HG02588 (cell line): ENCODE results near the gene LRP2BP.

Experiments used
- ATAC-seq: cut with Tn5 transposase; IDR thresholded peaks from one replicate; pipeline ENCODE4 v1.9.1; 2021; ENCODE audit warnings: mild to moderate bottlenecking, moderate library complexity; ENCODE audit not compliant: unreplicated experiment

The LRP2BP gene

DNA sequence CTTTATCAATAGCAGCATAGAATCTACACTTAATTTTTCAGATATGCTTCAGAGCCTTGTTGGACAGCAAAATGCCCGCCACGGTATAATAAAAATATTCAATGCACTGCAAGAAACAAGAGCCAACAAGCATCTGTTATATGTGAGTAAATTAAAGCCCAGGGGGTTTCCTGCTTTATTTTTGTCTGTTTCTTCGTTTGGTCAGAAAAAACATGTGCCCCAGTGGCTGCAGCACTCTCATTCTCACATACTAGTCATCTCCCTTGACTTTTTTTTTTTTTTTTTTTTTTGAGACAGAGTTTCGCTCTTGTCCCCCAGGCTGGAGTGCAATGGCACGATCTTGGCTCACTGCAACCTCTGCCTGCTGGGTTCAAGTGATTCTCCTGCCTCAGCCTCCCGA is 33.2 kb downstream of the LRP2BP start:
- ATAC-seq = peak; percentile 57

DNA sequence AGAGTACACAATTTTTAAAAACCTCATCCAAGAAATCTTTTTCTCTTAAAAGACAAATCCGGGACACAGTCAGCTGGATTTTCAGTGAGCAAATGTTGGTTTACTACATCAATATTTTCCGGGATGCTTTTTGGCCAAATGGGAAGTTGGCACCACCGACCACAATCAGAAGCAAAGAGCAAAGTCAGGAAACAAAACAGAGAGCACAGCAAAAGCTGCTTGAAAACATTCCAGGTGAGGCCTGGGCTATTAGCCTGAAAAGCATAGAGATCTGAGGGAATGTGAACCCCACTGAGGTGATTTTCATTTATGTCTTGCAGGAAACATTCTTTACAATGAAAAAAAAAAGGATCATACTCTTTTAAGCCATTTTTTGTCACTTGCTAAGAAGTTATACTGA is 33.9 kb downstream of the LRP2BP start:
- no peak for ATAC-seq

DNA sequence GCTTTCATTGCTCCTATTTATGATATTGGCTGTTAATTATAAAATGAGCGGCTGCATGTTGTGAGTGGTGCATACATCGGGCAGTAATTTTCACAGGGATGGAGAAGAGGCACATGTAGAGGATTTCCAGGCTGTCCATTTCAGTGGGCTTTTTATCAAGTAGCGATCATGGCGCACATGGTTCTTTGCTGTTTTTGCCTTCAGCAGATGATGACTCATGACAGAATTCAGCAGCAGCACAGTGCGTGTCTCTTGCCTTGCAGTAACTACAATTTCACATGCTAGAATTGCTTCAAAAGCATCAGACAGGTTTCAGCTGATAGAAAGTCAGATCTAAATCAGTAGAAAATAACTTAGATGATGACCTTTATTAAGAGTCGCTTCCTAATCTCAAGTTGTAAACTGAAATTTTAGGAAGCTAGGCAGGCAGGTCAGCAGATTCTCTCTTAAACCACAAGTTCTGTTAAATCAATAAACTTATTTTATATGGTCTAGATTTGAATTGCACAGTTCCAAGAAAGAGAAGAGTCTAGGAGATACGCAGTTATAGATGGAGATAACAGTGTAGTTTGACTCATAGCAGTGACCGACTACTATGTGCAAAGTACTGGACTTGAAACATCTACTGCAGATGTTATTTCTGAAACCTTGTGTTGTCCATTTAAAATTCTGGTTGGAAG is 35.8 kb downstream of the LRP2BP start:
- no peak for ATAC-seq

DNA sequence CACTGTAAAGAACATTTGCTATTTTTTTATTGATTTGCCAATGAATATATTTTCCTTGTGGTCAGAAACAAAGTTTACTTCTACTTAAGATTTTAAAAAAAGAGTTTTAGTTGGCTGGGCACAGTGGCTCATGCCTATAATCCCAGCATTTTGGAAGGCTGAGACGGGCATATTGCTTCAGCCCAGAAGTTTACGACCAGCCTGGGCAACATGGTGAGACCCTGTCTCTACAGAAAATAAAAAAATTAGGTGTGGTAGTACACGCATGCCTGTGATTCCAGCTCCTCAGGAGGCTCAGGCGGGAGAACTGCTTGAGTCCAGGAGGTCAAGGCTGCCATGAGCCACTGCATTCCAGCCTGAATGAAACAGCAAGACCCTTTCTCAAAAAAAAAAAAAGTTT is 36.8 kb downstream of the LRP2BP start:
- no peak for ATAC-seq

DNA sequence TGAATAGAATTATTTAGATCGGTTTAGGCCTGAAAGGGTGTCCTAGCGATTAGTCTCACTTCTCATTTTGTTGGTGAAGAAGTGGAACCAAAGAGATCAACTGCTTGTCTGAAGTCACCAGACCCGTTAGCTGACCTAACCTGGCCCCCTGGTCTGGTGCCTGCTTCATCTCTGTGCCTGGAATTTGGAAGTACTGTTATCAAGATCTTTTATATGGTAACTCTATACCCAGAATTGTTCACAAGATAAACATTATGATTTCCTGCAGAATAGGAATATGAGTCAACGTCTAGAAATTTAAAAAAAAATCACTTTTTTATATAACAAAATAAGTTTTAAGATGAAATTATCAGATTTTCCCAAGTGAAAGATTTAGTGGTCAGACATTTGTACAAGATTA is 37.2 kb downstream of the LRP2BP start:
- no peak for ATAC-seq

DNA sequence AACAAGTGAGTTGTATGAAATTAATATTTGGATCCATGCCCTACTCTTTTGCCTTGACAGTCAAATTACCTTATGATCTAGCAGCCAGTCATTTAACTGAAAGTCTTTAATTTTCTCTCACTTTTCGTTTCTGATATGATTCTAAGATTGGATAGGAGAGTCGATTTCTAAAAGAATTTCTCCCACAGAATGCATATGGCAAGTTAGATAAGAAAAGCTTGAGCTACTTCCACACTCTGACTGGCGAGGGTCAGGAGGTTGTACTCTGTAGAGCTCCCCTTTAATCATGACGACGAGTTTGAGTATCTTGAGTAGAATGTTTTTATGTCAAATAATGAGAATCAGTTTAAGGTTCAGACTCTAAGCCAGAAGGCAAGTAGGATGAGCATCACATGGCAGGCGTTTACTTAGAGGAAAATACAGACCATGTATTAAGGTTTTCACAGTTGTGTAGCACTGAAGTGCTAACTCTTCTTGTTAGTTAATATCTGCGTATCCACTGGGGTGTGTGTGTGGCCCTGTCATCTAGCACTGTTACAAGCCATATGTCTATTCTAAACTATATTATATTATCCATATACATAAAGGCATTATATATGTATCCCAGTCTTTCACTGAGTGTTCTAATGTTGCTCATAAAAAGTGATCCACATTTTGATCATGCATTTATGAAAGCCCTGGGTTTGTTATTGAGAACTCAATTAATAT is 37.8 kb downstream of the LRP2BP start:
- ATAC-seq = no peak

DNA sequence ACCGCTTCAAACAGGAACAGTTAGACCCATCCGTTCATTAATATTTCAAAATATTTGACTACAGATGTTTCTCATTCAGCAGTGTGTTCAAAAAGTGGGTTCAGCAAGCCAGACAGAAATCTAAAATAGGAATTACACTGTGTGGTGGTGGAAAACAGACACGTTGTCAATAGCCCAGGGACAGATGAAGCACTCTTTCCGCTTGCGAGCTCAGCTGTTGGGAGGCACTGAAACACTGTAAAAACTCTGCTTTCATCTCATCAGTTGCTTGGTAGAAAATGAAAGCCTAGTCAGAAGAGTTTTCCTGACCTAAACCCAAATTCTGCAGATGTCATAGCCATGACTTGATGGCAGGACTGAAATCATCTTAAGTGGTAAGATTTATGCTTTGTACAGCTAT is 38.5 kb downstream of the LRP2BP start:
- no peak for ATAC-seq

DNA sequence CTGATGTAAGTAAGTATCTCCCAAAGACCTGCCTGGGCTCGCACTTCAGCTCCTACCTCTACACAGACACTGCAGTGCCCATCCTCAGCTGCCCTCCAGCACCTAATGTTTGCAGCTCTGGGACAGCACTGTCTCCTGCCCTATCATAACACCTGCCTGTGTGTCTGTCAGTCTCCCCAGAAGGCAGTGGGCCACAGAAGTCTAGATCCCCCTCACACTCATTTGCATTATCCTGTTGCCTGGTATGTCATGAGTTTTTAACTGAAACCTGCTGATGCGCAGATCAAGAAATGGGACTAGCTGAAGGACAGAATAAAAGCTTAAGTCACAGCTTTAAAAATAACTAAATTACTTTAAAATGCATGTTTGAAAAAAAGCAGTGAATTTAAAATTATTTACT is 43.0 kb downstream of the LRP2BP start:
- ATAC-seq = no peak

DNA sequence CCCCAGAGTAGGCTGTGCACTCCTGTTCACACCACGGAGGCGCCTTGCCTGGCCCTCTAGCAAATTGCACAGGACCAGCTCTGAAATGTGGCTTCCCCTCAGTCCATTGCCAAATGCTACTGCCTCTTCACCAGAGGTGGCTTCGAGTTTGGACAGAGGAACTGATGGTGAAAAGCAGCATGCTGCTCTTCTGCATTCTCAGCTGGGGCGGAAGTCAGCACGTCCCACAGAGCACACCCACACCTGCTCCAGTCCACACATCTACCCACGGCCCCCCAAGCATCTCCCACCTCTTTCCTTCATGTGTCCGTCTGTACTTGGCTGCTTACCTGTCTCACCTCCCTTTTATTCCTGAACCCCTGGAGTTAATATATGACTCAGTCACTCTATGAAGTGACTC is 43.5 kb downstream of the LRP2BP start:
- ATAC-seq = no peak

DNA sequence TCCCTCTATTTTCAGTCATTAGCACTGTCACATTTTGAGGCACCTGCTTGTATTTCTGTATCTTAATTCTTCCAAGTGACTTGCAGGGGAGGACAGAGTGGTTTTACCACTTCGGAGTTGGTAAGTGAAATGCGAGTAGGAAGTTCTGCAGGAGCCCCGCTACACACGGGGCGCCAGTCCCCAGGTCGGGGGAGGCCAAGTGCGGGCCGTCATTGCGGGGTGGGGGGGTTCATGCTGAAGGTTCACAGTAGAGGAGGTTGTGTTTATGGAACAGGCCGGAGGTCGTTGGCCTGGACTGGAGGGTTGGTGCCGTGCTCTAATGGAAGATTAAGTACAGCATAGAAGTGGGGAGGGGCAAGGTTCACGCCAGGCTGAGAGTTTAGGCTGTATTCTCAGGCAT is 44.0 kb downstream of the LRP2BP start:
- no peak for ATAC-seq

DNA sequence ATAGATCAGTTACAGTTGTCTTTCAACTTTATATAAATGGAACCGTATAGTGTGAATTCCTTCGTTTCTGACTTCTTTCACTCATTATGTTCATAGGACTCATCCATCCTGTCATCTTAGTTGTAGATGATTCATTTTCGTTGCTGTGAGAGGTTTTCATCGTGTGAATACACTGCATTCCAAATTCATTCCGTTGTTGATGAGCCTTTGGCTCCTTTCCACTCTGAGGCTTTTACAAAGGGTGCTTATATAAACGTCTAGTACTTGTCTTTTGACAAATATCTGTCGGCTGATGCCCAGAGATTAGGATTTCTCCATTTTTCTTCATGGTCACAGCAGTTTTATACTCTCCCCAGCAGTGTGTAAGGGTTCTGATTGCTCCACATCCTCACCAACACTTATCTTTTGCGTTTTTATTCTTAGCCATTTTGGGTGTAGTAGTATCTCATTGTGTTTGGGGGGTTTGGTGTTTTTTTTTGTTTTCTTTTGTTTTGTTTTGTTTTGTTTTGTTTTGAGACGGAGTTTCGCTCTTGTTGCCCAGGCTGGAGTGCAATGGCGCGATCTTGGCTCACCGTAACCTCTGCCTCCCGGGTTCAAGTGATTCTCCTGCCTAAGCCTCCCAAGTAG is 48.6 kb downstream of the LRP2BP start:
- ATAC-seq = no peak

DNA sequence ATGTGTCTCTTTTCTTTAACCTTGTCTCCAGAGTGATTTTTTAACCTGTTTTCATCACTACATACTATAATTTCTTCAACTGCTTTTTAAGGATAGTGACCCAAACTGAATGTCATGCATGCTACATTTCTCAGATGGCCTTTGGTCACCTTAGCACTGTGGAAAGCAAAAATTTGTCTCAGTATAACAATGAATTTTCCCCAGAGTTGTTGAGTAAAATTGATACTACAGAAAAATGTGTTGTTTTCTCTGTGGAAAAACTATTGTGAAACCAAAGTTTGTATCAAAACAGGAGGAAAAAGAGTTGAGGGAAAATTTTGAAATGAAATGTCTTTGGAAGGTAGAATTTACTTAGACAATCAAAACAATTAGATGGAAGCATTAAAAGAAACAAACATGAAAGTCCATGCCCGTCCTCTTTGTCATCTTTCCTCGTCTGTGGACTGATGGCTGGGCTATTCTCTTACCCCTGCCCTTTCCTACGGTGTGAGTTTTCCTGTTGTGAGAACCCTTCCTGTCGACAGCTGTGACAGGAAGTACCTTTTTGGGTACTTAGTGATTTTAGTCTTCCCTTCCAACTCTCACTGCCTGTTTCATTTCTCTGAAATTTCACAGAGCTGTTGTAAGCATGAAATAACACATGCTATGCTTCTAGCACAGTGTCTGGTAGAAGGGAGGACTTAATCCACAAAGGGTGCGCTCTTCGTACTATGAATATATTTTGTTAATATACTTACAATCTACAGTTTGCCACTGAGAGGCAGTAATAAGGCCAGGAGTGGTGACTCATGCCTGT is 50.8 kb downstream of the LRP2BP start:
- peak; percentile 43 for ATAC-seq

DNA sequence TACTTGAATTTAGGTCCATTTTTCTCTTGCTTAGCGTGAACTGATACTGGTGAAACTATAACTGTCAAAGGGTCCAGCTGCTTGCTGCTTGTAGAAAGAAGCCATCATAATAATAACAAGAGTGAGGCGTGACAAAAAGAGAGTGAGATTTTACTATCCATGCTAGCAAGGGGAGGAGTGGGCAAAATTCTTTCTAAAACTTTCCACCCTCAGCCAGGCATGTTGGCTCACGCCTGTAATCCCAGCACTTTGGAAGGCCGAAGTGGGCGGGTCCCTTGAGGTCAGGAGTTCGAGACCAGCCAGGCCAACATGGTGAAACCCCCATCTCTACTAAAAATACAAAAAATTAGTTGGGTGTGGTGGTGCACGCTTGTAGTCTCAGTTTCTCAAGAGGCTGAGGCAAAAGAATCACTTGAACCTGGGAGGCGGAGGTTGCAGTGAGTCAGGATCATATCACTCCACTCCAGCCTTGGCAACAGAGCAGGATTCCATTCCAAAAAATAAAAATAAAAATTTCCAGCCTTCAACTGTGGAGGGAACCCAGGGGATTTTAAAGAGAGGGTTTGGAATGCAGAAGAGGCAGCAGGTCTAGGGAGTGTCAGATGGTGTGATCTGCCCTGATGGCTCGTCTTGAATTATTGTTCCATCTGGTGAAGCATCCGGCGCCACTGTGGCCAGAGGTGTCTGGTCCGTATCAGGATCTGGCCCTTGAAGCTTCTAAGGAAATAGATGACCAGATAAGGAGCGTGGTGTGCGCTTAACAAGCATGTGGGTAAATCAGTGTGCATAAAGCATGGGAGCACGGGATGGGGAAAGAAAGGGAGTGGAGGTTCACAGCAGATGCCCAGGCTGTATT is 51.8 kb downstream of the LRP2BP start:
- ATAC-seq = no peak

DNA sequence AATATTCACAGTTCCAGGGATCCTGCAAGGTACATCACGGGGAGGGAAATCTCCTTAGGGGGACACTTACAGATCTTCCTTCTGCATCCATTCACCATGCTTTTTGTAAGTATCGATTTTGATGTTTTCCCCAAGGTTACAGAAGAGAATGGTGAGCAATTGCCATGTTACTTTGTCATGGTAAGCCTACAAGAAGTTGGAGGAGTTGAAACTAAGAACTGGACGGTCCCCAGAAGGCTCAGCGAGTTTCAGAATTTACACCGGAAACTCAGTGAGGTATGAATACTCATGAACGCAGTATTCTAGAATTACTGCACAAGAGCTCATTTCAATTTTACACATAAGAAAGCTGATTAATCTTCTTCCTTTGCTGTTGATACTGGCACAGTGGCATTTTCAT is 53.9 kb downstream of the LRP2BP start:
- peak; percentile 52 for ATAC-seq

DNA sequence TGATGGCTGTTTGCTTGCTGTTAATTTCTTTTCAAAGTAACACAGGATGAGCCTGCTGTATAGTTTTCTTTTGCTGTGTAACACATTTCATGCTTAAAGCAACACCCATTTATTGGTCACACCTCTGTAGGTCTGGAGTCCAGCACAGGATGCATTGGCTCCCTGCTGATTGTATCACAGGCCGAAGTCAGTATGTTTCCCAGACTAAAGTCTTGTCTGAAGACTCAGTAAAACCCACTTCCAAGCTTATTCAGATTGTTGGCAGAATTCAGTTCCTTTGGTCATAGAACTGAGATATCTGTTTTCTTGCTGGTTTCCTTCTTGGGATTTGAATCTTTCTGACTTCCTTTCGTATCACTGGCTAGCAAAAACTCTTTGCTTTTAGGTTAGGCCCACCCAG is 54.3 kb downstream of the LRP2BP start:
- ATAC-seq = no peak

DNA sequence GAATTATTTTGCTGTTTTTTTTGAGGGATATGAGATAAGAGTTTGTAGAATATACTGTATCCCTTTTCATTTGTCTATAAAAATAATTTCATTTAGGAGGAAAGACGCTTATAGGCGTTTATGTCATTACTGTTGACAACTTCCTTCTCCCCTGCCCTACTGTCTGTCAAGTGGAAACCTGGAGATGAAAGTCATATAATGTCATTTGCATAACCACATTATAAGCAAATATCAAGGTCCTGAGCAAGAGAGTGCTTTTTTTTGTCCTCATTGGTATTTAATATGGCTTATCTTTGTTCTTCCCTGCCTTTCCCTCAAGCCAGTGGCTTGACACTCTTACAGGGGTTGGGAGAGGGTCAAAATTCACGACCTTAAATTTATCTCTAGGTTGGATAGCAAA is 55.8 kb downstream of the LRP2BP start:
- ATAC-seq = no peak

DNA sequence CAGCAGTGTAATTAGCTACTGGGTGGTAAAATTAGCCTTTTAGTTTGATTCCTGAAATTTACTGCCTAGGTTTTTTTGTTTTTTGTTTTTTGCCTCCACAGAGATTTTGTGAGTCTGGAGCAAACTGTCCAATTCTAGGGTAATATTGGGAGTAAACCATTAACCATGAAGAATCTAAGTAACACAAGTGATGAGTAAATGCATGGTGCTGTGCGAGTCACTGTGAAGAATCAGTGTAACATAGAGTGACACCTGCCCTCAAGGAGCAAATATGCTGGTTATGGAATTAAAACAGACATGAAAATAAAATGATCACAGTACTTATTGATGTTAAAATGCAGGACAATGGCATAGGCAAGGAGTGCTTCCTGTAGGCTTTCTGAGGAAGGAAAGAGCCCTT is 60.1 kb downstream of the LRP2BP start:
- no peak for ATAC-seq

DNA sequence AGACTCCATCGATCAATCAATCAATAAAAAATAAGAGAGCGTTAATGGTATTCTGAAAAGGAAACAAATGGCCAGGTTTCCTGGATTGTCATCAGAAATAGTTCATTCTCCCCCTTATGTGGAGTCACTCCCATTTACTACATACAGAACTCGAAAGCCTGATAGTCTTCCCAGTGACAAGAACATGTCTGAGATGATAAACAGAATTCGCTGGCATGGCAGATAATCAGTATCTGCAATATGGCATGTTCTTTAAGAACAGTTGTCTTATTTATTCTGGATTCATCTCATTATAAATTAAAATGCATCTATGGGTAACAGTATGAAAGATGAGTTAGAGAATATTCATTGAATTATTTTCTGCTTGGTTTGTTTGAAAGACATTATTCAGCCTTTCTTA is 61.4 kb downstream of the LRP2BP start:
- ATAC-seq = no peak

DNA sequence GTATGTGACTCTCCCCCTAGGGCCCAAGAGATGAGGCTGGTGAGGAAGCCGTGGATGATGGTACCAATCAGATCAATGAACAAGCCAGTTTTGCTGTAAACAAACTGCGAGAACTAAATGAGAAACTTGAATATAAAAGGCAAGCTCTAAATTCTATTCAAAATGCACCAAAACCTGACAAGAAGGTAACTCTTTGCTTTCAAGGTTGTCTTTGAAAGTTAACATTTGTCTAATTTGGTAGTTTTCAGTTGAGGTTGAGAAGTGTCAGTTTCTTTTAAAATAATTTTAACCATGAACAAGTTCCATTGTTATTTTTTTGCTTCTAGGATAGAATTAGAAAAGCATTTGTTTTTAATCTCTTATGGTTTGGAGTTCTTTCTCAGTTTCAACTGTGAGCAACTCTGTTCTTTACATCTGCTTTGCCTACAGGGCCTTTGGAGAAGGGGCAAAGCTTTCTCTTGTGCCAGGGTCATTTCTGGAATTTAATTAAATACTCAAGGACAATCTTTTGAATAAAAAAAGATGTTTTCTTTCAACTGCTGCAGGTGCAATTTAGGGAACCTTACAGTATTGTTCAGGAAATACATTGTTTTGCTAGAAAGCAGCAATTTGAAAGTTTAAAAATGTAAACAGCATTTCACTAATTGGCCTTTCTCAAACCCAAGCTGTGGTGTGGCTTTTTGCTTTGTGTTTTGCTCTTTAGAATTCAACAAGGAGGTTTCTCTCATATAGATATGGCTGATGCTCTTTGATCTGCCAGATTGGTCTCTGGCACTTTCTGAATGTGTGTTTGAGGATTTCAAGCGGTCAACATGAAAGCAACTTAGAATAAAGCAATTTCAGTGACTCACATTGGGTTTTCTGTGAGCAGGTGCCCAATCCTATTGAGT is 62.9 kb downstream of the LRP2BP start:
- peak; percentile 66 for ATAC-seq
